Esophagus squamous epithelium (tissue), 5 donors: Measurements from ENCODE around the gene CACNA1B. TPM values are rescaled to one million over a fixed set of nuclear protein-coding genes. Genes with fewer than 3 reads are reported as not detected.

Experiments used
- DNase-seq: peaks from one replicate; lab custom pipeline; 2025; lab: John Stamatoyannopoulos, UW
- H3K27ac ChIP-seq, 4 donors: fragments of 200-600 bp; sonication (generic); one replicate each; pipeline ENCODE4 v1.5.1; 2016 to 2019; ENCODE audit warnings: mild to moderate bottlenecking in 1 of 4
- H3K27me3 ChIP-seq, 4 donors: fragments of 200-600 bp; sonication (generic); 1 replicate in 3 of 4; 2 replicates in 1 of 4; pipeline versions ENCODE4 v1.5.1 to v1.6.0; 2017 to 2021; ENCODE audit warnings: antibody characterized with exemption in 1 of 4
- H3K36me3 ChIP-seq, 3 donors: fragments of 200-600 bp; sonication (generic); one replicate each; pipeline ENCODE4 v1.5.1; 2016 to 2019
- H3K4me1 ChIP-seq, 3 donors: fragments of 200-600 bp; sonication (generic); one replicate each; pipeline ENCODE4 v1.5.1; 2017 to 2019
- H3K4me3 ChIP-seq, 4 donors: fragments of 200-600 bp; sonication (generic); 1 replicate in 3 of 4; 2 replicates in 1 of 4; pipeline ENCODE4 v1.5.1; 2016 to 2019; ENCODE audit warnings: mild to moderate bottlenecking in 2 of 4, moderate library complexity in 1 of 4
- H3K9me3 ChIP-seq, 3 donors: fragments of 200-600 bp; sonication (generic); one replicate each; pipeline ENCODE4 v1.5.1; 2016 to 2019
- POLR2A ChIP-seq, 4 donors: fragments of 450-650 bp; IDR thresholded peaks; one replicate each; pipeline ENCODE4 v1.6.1; 2017; ENCODE audit warnings: antibody characterized with exemption in 4 of 4, mild to moderate bottlenecking in 4 of 4, moderate library complexity in 3 of 4
- WGBS, 2 donors: methylation state at CpG; one replicate each; pipeline ENCODE4 v1.1.5; 2018; 5-methylcytosine and 5-hydroxymethylcytosine counted together
- intact Hi-C: fragments of 100-400 bp; cut with DNase I; formaldehyde crosslinking; loops from one replicate; pipeline ENCODE4 v1.15.0; 2022
- total RNA-seq, 4 donors: library from RNA; depleted of rRNA; stranded (reverse); fragments of >200 nt; gene quantifications; one replicate each; pipeline ENCODE4 v1.1.0, GENCODE V29; 2016
- TF ChIP-seq, protein P1 (sequence below), 6 experiments: fragments of 450-650 bp in 4 of 6; fragments of 200-600 bp in 2 of 6; sonication (generic) in 2 of 6; IDR thresholded peaks; one replicate each; pipeline ENCODE4 v1.5.1; 2016 to 2019; ENCODE audit warnings: antibody characterized with exemption in 6 of 6, mild to moderate bottlenecking in 4 of 6, moderate library complexity in 4 of 6
- donor health status: DM: yes; HTN: yes; CAD: no.

The CACNA1B gene
- total RNA-seq, 4 donors from 2014 or later = not detected

- Histone ChIP-seq H3K9me3 (no peaks in the 10 kb centered on the region), H3K36me3 (no peaks in the 10 kb centered on the region), H3K27ac (no peak overlapping the region), H3K4me1 (no peaks in the 10 kb centered on the region), H3K4me3 (no peak overlapping the region), H3K27me3 (peaks cover 0 to 47% (median 0%) of the 10 kb centered on the region in 4 donors)
- TF ChIP-seq, protein P1, sequence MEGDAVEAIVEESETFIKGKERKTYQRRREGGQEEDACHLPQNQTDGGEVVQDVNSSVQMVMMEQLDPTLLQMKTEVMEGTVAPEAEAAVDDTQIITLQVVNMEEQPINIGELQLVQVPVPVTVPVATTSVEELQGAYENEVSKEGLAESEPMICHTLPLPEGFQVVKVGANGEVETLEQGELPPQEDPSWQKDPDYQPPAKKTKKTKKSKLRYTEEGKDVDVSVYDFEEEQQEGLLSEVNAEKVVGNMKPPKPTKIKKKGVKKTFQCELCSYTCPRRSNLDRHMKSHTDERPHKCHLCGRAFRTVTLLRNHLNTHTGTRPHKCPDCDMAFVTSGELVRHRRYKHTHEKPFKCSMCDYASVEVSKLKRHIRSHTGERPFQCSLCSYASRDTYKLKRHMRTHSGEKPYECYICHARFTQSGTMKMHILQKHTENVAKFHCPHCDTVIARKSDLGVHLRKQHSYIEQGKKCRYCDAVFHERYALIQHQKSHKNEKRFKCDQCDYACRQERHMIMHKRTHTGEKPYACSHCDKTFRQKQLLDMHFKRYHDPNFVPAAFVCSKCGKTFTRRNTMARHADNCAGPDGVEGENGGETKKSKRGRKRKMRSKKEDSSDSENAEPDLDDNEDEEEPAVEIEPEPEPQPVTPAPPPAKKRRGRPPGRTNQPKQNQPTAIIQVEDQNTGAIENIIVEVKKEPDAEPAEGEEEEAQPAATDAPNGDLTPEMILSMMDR (IDR thresholded peaks at IDR 0.05) = no peak
- no peak for TF ChIP-seq POLR2A (IDR thresholded peaks at IDR 0.05)
- intact Hi-C loops = no loop called here
- DNase-seq = no peak
- WGBS, 2 donors = 79 to 94% methylated on average over 5 to 8 of the region's 16 CpGs
These were observed 94.0 kb downstream of the CACNA1B start for GRCh38 chr9:137971477-137972138.

DNA sequence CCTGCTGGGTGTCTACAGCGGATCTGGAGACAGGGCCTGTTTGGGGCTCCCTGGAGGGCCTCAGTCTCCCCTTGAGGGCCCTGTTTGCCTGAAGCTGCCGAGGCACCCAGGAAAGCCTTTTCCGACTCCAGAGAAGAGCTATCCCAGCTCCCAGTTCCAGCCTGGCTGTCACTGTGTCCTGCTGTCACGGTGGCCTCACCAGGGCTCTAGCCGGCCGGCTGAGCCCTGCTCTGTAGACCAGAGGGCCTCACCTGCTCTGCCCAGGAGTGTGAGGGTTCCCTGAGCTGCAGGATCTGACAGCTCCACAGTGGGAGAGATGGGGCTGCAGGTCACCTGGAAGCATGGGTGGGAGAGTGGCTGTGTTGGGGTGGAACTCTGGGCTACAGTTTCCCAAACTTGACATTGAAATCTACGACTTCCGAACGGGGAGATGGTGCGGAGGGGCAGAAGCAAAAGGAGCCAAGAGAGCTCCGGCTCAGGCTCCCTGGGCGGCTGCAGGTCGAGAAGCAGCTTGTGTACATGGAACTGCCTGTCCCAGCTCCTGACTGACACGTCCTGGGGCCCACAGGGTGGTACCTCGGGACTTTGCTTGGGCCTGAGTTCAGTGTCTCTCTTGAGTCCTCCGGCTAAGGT, 94.9 kb downstream of the CACNA1B start:
- TF ChIP-seq, protein P1 (IDR thresholded peaks at IDR 0.05) = no peak
- no peak for TF ChIP-seq POLR2A (IDR thresholded peaks at IDR 0.05)
- DNase-seq = no peak

GRCh38 chr9:137972988-137973470, 95.4 kb downstream of the CACNA1B start:
- H3K27ac ChIP-seq = no peak overlapping the region
- no peak for DNase-seq
- intact Hi-C loops = no loop called here
- H3K36me3 ChIP-seq = no peaks in the 10 kb centered on the region
- H3K27me3 ChIP-seq = peaks cover 0 to 41% (median 0%) of the 10 kb centered on the region in 4 donors
- H3K4me3 ChIP-seq = no peak overlapping the region
- no peaks in the 10 kb centered on the region for H3K4me1 ChIP-seq
- no peaks in the 10 kb centered on the region for H3K9me3 ChIP-seq
- 40 to 60% methylated on average over 1 to 2 of the region's 13 CpGs for WGBS, 2 donors
- TF ChIP-seq, protein P1 (IDR thresholded peaks at IDR 0.05) = no peak
- no peak for TF ChIP-seq POLR2A (IDR thresholded peaks at IDR 0.05)

More for the DNA sequence above, 94.9 kb downstream of the CACNA1B start:
- peaks cover 0 to 43% (median 0%) of the 10 kb centered on the region in 4 donors for H3K27me3 ChIP-seq
- no peaks in the 10 kb centered on the region for H3K4me1 ChIP-seq
- no peaks in the 10 kb centered on the region for H3K36me3 ChIP-seq
- no peak overlapping the region for H3K27ac ChIP-seq
- intact Hi-C loops = no loop called here
- 90% methylated on average over 2 of the region's 16 CpGs; no CpG with 5 or more reads in 1 of the 2 donors for WGBS, 2 donors
- no peaks in the 10 kb centered on the region for H3K9me3 ChIP-seq
- H3K4me3 ChIP-seq = no peak overlapping the region

GRCh38 chr9:137973829-137974416, 96.3 kb downstream of the CACNA1B start:
- H3K36me3 ChIP-seq = no peaks in the 10 kb centered on the region
- no peak overlapping the region for H3K4me3 ChIP-seq
- no peak for DNase-seq
- TF ChIP-seq, protein P1 (IDR thresholded peaks at IDR 0.05) = no peak
- TF ChIP-seq POLR2A (IDR thresholded peaks at IDR 0.05) = no peak
- peaks cover 0 to 34% (median 0%) of the 10 kb centered on the region in 4 donors for H3K27me3 ChIP-seq
- H3K4me1 ChIP-seq = no peaks in the 10 kb centered on the region
- intact Hi-C loops = no loop called here
- WGBS, 2 donors = 50 to 64% methylated on average over 1 of the region's 10 CpGs
- H3K9me3 ChIP-seq = no peaks in the 10 kb centered on the region
- H3K27ac ChIP-seq = no peak overlapping the region
